Placental pericyte (primary cell): ENCODE data around the gene TAC4. TPM values are rescaled to one million over a fixed set of nuclear protein-coding genes. Genes with fewer than 3 reads are reported as not detected.

ENCODE experiments used
- total RNA-seq: library from RNA; depleted of rRNA; stranded (reverse); fragments of >200 nt; gene quantifications from 2 replicates; pipeline ENCODE4 v1.2.3, GENCODE V29; 2012

TAC4 gene, protein sequence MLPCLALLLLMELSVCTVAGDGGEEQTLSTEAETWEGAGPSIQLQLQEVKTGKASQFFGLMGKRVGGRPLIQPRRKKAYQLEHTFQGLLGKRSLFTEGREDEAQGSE
- total RNA-seq, result not detected in 2 replicates

DNA sequence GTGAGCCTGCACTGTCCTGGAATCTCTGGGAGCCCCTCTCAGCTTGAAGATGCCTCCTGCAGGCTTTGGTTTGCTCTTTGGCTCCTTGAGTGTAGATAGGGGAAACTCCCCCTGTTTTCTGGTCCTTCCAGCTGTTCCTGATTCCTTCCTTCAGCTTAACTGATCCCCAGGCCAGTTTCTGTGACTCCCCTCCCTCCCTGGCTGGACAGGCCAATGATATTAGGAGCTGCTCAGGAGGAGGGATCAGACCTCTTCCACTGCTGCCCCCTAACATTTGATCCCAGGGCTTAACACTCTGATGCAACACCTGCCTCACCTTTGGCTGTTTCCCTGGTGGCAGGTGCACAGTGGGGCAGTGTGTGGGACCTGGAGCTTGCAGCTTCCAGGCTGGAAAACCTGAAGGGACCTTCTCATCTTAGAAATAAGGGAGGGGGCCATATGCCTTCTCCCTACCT is at the start of gene TAC4:
Gene TAC4 (minus strand): TSS at position 51 of the 455 bp plus-strand sequence. CDS start 52 bp downstream, outside the sequence.

DNA sequence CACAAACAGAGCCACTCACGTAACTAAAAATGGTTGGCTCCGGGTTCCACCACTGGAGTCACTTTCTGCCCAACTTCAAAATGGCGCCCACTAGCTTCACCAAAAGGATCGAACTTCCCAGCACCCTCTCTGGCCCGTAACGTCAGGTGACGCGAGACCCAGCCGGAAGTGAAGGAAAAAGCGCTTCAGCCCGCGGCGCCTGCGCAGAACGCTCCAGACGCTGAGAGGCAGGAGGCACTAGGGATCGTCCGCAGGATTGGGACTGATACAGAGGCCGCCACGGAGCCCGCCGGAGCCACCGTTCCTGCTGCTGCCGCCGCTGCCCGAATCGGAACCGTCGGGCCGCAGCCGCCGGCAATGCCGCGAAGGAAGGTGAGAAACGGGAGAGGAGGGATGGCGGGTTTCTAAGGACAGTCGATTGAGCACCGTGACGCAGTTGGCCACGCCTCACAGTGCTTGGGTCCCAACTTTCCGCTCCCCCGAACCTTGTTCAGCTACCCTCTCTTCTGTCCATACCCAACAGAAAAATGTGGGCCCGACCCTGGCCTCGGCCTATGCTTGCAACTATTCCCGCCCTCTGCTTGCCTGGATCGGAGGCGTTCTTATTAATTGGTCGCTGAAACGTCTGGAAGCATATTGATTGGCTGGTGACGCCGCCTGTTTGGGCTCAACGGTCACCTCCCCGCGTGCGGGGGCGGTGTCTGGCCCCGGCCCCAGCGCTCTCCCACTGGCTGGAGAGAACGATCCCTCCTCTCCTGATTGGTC is 59.2 kb downstream of the TAC4 start, which contains the start of gene KAT7:
Gene KAT7 (plus strand): TSS at position 204 of the 765 bp plus-strand sequence. CDS start 154 bp downstream, at position 358.

Other genes with a start within 250 kb of the TAC4 start
- gene SPOP, start 170.0 kb downstream of the TAC4 start, total RNA-seq, result 48.1 and 53.2 TPM in 2 replicates
- 75.2 and 202 TPM in 2 replicates for gene SLC35B1, start 140.1 kb downstream of the TAC4 start, total RNA-seq
- gene FAM117A, start 83.9 kb downstream of the TAC4 start, total RNA-seq, result 0.57 and 2.4 TPM in 2 replicates
- gene KAT7, start 59.4 kb downstream of the TAC4 start, total RNA-seq, result 35.0 and 36.9 TPM in 2 replicates
- not detected in 2 replicates for gene DLX4, start 121.1 kb upstream of the TAC4 start, total RNA-seq
- not detected in 2 replicates for gene DLX3, start 147.2 kb upstream of the TAC4 start, total RNA-seq
- gene ITGA3, start 208.0 kb upstream of the TAC4 start, total RNA-seq, result 150 and 533 TPM in 2 replicates
- 21.6 and 43.5 TPM in 2 replicates for gene PDK2, start 247.3 kb upstream of the TAC4 start, total RNA-seq